HG02981 (cell line): ENCODE data around the gene ICAM2.

Experiments used
- ATAC-seq: cut with Tn5 transposase; IDR thresholded peaks from one replicate; pipeline ENCODE4 v1.9.1; 2021; ENCODE audit warnings: mild to moderate bottlenecking, moderate library complexity; ENCODE audit not compliant: unreplicated experiment

ICAM2 gene

DNA sequence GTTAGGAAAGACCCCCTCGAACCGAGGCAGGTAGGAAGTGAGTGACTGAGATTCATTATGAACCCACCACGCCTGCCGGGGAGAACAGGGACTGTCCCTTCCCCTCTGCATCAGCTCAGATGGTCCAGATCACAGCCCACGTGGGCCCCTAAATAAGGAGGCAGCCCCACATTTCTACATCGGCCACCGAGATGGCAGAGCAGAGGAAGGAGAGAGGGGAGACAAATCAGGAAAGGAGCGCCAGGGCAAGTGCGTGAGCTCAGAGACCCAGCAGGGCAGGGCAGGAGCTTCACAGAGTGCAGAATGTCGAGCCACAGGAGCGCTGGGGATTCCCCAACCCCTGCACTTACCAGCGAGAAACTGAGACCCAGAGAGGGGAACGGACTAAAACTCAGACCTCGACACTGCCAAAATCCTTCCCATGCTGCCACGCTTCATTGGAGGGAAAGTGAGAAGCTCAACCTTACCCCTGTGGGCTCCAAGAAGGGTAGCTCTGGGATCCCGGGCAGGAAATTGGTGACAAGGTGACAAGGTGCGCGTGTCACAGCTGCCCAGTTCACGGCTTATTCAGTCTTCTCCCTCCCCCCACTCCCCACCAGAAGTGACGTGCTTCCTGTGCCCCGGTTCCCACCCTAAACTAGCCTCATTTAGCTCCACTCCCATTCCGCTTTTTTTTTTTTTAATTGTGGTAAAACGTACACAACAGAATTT is at the start of gene ICAM2:
Gene ICAM2 (minus strand): TSS at position 578 of the 711 bp plus-strand sequence. CDS start 13,942 bp downstream, outside the sequence.
- ATAC-seq = peak; percentile 63

DNA sequence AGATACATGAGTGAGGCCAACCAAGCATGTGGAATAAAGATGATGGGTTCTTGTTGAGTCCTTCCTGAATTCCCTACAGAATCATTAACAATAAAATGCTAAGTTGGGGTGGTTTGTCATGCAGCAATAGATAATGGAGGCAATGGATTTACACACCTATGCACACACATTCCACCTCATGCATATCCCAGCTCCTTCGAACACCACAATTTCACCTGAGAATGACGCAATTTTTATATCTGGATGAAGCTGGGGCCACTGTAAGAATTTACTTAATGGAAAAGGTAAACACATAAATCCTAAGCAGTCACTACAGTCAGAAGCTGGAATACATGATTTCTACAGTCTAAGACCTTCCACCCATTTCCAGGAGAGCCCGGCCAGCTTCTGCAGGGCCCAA is 49.8 kb upstream of the ICAM2 start:
- ATAC-seq = no peak

DNA sequence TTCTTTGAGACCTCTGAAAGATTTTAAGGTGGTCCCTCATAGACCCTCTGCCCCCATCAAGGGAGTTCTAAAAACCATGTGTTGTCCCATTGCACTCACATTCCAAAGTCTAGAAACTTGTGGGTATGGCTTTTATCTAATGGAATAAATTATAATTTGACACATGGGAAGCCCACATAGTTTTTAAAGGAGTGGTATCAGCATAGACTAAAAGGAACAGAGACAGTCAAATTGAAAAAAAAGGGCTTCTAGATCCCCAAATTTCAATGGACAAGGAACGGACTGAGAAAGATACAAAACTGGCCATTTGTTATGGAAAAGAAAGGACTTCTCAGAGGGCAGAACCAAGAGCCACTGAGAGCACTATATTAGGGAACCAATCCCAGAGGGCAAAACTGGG is 48.7 kb upstream of the ICAM2 start:
- no peak for ATAC-seq

DNA sequence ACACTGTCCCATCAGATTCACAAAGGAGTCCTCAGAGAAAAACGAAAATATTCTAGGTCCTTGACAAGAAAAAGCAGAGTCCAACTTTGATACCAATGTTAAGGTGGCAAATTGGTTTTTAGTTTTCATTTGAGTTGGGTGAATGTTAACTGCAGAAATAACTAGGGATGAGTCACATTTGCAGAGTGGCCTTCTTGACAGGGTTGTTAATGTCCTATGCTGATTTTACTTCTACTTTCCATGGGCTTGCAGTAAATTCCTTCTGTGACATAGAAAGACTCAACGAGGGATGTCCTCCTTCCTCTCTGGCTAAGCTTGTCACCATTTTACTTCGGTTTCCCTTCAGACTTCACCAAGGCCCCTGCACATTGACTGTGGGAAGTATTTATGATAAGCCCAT is 47.2 kb upstream of the ICAM2 start:
- ATAC-seq = no peak

DNA sequence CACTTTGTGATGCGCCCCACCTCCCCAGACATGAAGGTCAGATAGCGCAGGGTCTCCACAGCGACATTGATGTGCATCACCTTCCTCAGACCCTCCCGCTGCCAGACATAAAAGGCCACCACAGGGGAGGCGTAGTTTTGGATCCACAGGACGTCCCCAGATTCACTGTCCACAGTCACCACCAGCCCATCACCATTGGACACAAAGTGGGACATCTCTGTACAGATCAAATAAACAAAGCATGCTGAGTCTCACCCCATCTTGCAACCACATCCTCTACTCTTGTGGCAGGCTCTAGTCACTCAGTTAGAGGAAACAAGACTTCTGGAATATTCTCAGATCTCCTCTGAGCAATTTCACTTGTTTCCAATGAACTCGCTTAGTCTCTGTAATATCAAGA is 46.3 kb upstream of the ICAM2 start:
- ATAC-seq = no peak

DNA sequence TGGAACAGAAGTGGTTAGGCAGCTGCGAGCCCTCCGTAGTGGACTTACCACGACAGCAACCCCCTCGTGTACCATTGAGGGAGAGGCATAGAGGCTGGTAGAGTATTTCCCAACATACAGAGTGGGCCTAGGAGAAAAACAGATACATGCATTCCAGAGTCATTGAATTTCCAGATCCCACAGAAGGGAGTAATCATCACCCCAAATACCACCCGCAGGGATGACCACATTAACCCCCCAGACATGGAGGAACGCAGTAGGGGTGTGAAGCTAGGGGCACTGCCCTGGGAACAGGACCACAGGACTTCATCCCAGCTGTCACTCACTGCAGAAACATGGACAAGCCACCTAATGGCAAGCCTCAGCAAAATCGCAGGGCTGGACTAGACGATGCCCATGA is 44.7 kb upstream of the ICAM2 start:
- no peak for ATAC-seq

DNA sequence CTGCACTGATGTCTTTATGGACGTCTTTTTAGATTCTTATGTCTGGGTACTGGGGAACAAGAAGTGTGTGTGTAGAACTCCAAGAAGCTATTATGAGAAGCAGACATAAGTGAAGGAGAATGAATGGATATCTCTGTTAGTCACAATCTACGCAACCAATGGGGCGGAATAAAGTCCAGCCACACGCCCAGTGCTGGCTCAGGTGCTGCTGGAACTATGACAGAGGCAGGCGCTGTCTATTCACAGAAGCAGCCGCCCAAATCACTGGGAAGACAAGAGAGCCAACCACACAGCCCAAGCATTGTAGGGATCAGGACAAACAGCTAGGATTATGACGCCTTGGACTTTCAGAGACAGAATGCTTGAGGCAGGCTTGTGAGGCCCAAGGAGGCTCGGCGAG is 43.9 kb upstream of the ICAM2 start:
- ATAC-seq = no peak

DNA sequence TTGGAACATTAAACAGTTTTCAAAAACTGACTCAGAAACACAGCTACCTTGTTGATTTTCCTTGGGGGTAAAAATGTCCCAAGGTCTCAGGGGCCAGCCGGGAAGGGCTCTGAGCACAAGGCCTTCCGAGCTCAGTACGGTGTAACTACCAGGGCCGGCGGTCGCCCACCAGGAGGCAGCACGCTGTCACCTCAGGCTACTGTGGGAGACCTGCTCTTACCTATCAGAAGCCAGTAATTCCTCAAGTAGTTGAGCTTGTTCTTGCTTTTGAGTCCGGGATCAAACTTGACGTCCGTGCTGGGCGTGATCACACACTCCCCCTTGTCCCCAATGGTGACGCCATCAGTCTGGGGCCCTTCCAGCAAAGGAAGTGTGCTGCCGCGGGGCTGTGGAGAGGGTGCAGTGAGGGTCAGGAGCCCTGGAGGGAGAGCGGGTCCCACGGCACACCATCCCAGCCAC is 43.4 kb upstream of the ICAM2 start:
- no peak for ATAC-seq

DNA sequence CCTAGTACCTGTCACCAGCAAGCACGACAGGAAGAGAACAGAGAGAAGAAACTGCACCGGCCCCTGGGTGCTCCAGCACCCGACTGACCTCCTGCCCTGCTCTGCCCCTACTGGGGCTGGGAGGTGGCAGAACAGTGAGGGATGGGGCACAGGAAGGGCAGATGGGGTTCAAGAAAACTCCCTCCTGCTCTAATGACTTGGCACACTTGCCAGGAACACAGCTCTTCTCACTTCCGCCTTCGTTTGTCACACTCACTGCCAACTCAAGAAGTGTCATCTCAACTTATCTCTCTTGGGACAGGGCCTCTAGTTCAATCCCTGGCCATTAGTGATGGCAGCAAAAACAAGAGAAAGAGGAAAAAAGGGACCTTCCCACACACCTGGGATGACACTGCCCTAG is 42.7 kb upstream of the ICAM2 start:
- ATAC-seq = no peak

- ATAC-seq = peak; percentile 51
Observed at GRCh38 chr17:64061178-64061898, 40.9 kb upstream of the ICAM2 start.

DNA sequence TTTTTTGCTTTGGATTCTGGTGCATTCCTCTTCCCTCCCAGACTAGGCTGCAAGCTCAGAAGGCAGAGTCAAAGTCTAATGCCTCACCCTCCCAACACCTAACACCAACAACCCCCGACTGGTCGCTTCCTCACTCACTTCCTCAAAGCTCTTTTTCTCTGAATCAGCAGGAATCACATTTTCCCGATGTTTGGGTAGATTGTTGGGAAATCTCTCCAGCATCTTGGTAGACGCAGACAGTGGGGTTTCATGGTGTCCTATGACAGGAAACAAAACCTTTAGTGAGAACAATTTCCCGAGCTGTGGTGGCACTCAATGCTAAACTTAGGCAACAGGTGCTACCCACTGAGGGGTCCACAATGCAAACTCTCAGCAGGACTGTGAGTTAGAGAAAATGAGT is 39.9 kb upstream of the ICAM2 start:
- ATAC-seq = no peak

- ATAC-seq = no peak
Observed at GRCh38 chr17:64059756-64060155, 39.3 kb upstream of the ICAM2 start.

GRCh38 chr17:64058621-64059020 is 38.2 kb upstream of the ICAM2 start:
- ATAC-seq = no peak

DNA sequence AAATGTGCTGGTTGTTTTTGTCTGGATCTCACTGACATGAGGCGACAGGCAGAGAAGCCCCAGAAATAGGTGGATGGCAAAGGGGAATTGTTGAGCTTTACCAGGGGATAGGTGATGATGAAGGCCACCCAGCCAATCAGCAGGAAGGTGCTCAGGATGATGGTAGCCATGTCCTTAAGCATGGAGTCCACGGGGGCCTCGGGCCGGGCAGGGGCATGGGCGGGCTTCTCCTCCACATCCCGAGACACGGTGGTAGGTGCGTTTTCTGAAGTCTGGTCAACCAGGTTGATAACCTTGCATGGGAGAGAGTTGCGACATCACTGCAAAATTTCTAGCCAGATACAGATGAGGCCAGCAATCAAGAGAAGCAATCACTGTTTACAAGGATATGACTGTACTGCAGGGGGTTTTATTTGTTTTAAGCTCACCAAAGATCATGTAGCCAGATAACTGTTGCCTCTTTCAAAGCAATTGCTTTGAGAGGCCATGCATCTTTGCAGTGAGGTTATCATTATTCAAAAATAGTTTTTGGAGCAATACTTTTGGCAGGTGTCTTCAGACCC is 37.3 kb upstream of the ICAM2 start:
- ATAC-seq = no peak

- peak; percentile 74 for ATAC-seq
Observed at GRCh38 chr17:64056269-64057005, 36.0 kb upstream of the ICAM2 start.

GRCh38 chr17:64055183-64056142 is 35.0 kb upstream of the ICAM2 start:
- ATAC-seq = no peak

GRCh38 chr17:64054304-64054703 is 33.9 kb upstream of the ICAM2 start:
- ATAC-seq = no peak

DNA sequence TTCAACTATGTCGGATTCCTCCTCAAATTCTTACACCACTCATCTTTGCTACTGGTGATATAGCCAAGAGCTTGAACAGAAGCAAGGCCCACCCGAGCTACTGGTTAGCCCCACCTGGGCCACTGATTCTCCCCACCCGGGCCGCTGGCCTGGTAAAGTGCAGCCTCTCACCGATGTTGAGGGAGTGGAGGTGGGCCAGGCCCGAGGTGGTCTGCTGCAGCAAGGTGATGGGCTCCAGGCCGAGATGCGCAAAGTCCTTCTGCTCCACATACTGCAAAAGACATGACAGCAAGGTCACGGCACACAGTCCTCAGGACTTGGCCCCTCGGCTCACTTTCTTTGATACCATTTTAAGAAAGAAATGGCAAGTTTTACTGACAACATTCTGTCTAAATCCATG is 32.7 kb upstream of the ICAM2 start:
- ATAC-seq = no peak

DNA sequence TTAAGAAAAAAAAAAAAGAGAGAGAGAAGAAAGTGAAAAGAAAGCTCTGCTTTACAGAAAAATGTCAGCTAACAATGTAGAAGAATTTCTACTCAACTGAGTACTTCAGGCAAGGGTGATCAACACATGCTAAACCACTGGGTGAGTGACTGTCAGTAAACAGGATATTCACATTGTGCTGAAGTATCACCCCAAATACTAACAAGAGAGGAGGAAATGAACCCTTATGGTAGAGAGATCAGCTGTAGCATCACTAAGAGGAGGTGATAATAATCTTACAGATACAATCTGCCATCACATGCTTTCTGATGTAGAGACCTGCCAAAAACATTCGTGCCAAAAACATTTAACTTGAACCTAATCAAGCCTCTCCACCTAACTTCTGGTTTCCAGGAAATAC is 30.7 kb upstream of the ICAM2 start:
- ATAC-seq = no peak

DNA sequence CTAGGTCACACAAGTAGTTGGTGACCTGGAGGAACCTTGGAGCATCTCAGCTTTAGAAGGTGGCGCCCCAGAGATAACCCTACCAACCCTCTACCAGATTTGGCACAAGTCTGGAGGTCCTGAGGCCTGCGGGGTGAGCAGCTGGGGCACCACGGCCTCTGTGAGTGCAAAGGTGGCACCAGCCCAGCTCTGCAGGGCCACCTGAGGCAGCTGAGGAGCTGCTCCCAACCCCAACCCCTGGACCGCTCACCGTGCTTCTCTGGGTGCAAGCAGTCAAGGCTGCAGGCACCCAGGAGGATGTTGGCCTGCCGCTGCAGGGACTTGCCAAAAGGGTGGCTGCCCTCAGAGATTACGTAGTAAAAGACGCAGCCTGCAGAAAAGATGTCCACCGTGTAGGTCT is 28.4 kb upstream of the ICAM2 start:
- no peak for ATAC-seq
